NCI-H2171 (cell line): ENCODE measurements around the gene APOF.
"Not testable (repeated sequence)": the region's sequence is repeated elsewhere in the genome, so short reads cannot be mapped to it uniquely, and the experiment has no call there.

ENCODE experiments used
- DNase-seq: peaks from one replicate; lab custom pipeline; 2025; lab: John Stamatoyannopoulos, UW

Gene APOF, protein sequence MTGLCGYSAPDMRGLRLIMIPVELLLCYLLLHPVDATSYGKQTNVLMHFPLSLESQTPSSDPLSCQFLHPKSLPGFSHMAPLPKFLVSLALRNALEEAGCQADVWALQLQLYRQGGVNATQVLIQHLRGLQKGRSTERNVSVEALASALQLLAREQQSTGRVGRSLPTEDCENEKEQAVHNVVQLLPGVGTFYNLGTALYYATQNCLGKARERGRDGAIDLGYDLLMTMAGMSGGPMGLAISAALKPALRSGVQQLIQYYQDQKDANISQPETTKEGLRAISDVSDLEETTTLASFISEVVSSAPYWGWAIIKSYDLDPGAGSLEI

DNA sequence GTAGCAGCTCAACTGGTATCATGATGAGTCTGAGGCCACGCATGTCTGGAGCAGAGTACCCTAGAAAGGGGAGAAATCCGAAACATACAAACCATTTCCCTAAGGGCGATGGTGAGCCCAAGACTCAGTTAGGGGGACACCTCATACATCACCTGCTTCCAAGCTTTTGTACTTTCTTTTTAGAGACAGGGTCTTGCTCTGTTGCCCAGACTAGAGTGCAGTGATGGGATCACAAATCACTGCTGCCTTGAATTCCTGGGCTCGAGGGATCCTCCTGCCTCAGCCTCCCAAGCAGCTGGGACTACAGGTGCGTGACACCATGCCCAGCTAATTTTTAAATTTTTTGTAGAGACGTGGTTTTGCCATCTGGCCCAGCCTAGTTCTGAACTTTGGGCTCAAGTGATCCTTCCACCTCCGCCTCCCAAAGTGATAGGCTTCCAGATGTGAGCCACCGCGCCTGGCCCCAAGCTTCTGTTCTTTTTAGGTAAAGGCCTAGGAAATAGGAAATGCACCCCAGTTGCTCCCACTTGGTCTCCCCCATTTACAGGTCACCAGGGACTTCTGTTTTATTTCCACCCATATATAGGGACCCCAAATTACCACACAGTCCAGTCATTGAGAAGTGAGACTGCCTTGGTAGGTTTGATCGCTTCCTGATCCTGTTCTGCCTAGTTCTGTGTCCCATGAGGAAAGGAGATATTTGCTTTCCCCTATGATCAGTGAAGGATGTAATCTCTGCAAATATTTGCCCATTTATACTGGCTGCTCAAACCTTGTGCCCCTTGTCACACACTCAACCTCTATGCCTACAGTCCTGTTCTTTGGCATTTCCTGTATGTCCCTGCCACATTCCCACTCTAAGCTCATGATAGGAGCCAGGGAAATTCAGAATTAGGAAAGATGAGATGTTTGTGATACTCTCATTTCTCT, at the start of gene APOF:
APOF (minus strand) TSS at position 728 of the 930 bp plus-strand sequence; CDS start at position 616, 112 bp downstream.
- DNase-seq = no peak

DNA sequence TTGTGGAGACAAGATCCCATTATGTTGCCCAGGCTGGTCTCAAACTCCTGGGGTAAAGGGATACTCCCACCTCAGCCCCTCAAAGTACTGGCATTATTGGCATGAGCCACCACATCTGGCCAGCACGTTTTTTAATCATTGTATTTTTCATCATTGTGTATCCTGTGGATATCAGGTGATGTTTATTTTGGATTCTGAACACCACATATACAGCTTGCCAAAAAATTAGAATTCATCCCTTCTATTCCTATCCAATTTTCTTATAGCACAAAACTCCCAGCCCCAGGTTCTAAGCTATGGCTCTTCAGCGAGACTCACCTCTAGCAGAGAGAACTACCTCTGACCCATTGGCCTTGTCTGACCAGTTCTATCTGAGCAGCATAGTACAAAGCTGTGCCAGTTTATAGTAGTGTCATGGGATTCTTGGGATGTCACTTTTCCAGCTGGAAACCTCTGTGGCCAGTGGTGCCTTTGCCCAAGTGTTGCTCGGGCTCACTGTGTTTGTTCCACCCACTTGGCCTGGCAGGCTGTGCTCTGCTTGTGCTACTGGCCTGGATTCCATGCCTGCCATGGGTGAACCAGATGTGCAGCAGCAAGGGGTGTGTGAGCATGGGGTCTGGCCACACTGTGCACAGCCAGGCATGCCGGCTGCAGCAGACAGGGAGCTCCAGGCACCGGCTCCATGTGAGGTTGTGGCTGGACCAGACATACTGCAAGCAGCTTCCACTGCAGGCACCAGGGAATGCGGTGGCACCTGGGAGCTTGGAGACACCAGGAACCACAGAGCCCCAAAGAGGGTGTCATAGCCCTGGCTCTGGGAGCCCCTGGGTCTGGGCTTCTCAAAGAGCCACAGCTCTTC, 49.4 kb upstream of the APOF start:
- DNase-seq = no peak

DNA sequence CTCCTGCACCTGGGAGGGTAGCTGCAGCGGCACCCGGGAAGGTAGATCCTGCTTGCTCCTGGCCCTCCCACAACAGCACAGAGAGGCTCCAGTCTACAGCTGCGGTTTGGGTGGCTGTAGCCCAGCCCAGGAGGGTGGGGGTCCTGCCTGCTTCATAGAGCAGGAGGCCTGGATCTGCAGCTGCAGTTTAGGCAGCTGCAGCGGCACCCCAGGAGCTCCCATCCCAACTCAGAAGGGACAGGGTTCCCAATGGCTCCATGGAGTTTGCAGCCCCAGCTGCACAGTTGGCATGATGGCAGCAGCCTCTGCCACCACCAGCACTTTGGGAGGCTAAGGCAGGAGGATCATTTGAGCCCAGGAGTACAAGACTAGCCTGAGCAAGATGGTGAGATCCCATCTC, 48.1 kb upstream of the APOF start:
- DNase-seq = no peak

DNA sequence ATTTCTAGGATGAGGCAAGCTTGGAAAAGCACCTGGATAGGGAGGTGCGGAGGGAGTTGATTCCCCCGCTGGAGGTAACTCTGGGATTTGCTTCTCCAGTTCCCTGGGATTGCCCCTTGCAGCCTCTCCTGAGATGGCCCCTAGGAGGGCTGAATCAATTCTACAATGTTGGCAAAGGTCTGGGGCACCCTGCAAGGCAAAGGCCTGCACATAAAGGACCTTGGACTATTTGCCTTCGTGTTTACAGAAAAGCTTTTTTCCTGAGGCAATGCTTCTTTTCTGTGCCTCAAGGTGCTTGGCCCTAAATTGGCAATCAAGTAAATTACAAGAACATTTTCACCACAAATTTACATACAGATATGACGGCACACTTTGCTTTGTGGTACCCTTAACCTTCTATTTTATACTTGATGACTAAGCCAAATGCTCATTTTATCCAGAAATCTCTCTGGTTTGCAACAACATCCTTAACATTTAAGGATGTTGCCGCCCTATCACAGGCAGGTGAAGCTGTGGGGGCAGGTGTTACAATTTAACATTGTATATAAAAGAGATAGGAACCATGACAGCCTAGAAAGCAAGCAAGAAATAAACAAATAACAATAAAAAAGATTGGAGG, 46.3 kb upstream of the APOF start:
- no peak for DNase-seq

DNA sequence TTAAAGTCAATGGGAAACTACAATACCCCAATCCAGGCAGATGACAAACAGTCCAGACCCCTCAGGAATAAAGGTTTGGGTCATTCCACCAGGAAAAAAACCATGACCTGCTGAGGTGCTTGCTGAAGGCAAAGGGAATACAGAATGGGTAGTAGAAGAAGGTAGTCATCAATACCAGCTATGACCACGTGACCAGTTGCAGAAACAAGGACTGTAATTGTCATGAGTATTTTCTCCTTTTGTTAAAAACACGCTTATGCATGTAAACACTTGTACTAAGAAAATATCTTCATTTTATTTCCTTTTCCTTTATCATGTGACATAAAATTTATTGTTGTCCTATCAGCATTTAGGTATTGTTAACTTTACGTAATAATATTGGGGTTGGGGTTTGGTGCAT, 41.6 kb upstream of the APOF start:
- DNase-seq = not testable (repeated sequence)

DNA sequence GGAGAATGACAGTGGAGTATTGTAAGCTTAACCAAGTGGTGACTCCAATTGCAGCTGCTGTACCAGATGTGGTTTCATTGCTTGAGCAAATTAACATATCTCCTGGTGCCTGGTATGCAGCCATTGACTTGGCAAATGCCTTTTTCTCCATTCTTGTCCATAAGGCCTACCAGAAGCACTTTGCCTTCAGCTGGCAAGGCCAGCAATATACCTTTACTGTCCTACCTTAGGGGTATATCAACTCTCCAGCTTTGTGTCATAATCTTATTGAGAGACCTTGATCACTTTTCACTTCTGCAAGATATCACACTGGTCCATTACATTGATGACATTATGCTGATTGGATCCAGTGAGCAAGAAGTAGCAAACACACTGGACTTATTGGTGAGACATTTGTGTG, 39.0 kb upstream of the APOF start:
- not testable (repeated sequence) for DNase-seq

DNA sequence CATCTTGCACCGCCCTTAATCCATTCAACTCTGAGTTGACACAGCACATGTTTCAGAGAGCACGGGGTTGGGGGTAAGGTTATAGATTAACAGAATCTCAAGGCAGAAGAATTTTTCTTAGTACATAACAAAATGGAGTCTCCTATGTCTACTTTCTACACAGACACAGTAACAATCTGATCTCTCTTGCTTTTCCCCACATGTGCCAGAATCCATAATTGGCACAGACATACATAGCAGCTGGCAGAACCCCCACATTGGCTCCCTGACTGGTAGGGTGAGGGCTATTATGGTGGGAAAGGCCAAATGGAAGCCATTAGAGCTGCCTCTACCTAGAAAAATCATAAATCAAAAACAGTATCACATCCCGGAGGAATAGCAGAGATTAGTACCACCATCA, 38.5 kb upstream of the APOF start:
- not testable (repeated sequence) for DNase-seq

DNA sequence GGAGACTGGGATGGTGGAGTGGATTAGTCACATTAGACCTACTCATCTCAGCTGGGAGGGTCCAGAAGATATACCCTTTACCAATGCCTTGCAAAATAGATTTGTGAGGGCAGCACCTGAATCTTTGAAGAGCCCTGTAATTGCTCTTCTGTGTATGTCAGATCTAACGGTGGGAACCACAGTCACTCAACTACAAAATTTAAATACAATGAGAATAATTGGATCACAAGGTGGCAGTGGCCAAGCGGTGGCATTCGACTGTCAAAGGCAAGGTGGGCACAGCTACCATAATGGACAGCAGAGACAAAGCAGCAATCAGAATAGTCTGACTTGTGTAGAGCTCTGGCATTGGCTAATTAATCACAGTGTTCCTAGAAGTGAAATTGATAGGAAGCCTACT, 36.8 kb upstream of the APOF start:
- DNase-seq = not testable (repeated sequence)

DNA sequence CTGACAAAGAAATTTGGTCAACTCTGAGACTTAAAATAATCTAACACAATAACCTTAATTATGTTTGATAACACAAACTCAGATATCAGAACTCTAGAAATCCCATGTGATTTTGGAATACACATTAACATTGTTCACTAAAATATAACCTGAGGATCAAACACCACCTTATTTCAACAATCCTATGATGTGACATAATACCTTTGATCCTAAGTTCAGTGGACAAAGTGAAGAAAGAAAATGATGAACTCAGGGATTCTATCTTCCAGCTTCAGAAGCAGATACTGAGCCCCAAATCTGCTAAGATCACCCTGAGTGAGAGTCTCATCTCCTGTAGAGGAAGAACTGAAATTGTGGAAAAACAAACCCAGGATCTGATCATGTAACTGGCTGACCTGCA, 35.7 kb upstream of the APOF start:
- no peak for DNase-seq

DNA sequence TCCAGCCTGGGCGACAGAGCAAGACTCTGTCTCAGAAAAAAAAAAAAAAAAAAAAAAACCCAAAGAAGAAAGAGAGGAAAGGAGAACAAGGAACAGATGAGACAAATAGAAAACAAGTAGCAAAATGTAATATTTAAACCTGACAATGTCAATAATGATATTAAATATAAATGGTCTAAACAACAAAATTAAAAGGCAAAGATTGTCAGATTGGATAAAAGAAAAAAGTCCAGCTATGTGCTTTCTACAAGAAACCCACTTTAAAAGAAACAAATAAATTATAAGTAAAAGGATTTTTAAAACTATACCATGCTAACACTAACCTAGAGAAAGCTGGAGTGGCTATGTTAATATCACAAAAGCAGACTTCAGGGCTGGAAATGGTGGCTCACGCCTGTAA, 29.7 kb upstream of the APOF start:
- no peak for DNase-seq

DNA sequence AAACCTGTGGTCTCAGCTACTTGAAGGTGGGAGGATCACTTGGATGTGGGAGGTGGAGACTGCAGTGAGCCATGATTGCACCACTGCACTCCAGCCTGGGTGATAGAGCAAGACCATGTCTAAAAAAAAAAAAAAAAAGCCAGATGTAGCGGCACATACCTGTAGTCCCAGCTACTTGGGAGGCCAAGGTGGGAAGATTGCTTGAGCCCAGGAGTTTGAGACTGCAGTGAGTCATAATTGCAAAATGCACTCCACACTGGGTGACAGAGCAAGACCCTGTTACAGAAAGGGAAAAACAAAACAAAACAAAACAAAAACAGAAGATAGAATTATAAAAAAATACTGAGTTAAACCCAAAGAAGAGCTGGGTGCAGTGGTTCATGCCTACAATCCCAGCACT, 29.1 kb upstream of the APOF start:
- DNase-seq = no peak

DNA sequence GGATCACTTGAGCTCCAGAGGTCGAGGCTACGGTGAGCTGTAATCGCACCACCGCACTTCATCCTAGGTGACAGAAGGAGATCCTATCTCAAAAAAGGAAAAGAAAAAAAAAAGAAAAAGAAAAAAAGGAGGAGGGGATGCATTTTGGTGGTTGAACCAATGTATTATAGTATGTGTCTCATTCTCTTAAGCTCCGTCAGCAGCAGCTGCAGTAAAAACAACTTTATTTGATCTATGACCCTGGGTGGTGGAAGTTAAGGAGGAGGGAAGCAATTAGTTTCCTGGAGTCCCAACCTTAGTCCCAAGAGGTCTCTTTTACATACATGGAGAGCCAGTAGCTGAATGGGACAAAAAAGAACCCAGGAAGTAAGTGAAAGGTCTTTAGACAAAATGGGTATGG, 26.8 kb upstream of the APOF start:
- no peak for DNase-seq

DNA sequence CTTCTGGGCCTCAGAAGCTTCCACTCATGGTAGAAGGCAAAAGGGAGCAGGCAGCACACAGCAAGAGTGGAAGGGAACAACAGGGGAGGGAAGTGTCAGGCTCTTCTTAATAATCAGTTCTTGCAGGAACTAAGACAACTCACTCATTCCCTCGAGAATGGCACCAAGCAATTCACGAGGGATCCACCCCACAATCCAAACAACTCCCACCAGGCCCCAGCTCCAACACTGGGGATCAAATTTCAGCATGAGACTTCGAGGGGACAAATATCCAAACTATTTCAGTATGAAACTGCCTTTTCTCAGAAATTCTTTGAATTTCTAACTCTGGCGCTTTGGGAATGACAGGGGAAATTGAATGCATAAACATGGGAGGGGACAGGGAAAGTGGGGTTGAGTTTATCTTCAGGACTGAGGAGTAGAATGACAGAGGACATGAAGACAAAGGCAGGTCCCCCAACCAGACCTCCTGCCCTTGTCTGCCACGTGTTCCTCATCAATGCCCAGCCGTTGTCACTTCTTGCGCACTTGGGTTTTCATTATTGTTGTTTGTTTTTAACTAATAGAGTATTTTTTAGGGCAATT, 24.6 kb upstream of the APOF start:
- no peak for DNase-seq

DNA sequence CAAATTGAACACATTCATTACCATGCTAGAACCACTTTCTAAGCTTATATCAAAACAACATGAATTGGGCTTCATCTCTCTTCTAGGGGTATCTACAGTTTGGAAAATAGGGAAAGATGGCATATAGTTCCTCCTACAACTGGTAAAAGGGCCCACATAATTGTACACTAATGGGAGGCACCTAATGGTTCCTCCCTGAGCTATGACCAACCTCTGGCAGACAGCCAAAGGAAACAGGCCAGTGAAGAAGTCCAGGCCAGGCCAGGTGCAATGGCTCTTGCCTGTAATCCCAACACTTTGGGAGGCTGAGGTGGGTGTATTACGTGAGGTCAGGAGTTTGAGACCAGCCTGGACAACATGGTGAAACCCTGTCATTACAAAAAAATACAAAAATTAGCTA, 23.2 kb upstream of the APOF start:
- DNase-seq = no peak

DNA sequence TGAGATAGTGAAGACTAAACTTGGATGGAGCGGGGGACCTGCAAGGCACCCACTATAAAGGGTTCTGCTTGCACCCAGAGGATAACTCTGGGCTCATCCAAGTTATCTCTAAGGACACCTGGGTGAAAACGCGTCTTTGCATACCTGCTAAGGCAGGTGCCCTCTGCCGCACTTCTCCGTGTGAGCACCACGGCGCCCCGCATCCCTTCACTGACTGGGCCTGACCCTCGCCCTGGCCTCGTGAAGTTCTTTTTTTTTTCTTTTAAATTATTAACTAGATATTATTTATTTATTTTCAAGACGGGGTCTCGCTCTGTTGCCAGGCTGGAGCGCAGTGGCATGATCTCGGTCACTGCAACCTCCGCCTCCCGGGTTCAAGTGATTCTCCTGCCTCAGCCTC, 20.0 kb upstream of the APOF start:
- DNase-seq = no peak

DNA sequence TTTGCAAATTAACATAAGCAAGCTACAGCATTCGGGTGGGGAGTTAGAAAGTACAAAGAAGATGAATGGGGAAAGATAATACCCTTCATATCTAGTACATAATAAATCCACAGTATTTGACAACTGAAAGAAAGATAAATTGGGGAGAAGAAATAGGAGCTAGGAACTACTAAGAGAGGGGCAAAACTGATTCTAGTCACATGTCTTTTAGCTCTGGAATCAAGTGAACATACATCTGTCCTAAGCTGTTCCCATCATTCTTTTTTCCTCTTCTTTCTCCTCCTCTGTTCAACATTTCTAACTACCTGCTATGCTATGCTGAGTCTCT, 15.3 kb upstream of the APOF start:
- DNase-seq = no peak

DNA sequence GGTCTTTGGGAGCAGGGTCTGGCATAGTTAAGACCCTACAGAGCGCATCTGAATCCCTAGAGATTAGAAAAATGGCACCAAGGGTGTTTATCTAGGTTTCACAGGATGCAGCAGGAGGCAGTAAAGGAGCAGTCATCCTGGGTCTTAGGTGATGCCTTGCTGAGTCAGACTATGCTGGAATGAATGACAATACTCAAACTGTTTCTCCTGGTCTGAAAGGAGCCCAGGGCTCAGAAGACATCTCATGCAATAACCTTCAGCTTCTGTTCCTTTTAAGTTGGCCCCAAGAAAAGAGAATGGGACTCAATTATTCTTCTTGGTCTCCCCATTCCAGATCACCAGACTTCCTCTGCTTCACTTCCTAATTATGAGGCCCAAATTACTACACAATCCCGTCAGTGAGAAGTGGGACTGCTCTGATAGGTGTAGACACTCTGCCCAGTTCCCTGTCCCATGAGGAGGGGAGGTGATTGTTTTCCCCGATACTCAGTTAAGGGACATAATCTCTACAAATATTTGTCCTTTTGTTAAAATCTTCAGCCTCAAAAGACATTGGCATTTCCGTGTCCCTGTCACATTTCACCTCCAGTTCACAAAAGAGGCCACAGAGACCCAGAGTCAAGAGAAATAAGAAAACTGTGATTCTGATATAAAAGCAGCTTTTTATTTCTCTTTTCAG, 14.8 kb upstream of the APOF start:
- DNase-seq = no peak

DNA sequence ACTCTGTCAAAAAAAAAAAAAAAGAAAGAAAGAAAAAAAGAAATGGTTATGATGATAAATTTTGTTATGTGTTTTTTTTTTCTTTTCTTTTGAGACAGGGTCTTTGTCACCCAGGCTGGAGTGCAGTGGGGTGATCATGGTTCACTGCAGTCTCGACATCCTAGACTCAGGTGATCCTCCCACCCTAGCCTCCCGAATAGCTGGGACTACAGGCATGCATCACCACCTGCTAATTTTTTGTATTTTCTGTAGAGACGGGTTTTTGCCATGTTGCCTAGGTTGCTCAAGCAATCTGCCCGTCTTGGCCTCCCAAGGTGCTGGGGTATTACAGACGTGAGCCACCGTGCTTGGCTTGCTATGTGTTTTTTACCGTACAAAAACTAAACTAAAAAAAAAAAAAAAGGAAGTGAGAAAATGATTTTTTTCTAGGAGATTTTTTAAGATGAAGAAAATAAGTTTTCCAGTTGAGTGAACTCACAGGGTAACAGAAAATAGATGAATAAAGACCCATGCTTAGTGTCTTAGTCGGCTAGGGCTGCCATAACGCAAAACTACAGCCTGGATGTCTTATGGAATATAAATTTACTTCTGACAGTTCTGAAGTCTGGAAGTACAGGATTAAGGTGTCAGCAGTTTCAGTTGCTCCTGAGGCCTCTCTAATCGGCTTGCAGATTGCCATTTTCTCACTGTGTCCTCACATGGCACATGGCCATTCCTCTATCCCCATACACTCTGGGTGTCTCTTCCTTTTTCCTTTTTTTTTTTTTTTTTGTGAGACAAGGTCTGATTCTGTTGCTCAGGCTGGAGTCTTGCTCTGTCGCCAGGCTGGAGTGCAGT, 13.2 kb upstream of the APOF start:
- DNase-seq = no peak

DNA sequence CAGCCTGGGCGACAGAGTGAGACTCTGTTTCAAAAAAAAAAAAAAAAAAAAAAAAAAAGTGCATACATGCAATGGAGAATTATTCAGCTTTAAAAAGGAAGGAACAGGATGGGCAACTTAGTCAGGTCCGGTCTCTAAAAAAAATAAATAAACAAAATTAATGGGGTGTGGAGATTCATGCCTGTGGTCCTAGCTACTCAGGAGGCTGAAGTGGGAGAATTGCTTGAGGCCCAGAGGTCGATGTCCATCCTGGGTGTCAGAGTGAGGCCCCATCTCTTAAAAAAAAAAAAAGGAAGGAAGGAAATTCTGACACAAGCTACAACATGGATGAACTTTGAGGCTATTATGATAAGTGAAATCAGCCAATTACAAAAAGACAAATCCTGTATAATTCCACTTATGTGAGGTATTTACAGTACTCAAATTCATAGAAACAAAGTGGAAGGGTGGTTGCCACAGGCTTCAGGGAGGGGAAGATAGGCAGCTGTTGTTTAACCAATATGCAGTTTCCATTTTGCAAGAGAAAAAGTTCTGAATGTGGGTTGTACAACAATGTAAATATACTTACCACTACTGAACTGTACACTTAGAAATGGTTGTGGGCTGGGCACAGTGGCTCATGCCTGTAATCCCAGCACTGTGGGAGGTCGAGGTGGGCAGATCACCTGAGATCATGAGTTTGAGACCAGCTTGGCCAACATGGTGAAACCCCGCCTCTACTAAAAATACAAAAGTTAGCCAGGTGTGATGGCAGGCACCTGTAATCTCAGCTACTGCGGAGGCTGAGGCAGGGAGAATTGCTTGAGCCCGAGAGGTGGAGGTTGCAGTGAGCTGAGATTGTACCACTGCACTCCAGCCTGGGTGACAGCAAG, 12.3 kb upstream of the APOF start:
- no peak for DNase-seq
